ENCODE results near the gene STARD13.

The STARD13 gene

GRCh38 chr13:33202644-33203169 lies 82.8 kb downstream of the STARD13 start:
- no peak overlapping the region for H3K4me3 ChIP-seq (ENCODE audit: low read length)
- no peak overlapping the region for H3K27ac ChIP-seq (ENCODE audit: low read length)
- no peaks in the 10 kb centered on the region for H3K9me3 ChIP-seq (ENCODE audit: control insufficient read depth, low read depth, low read length)
- peaks cover 6% of the 10 kb centered on the region for H3K4me1 ChIP-seq (ENCODE audit: control insufficient read depth, low read depth, low read length)
- no peaks in the 10 kb centered on the region for H3K27me3 ChIP-seq (ENCODE audit: control insufficient read depth, insufficient read depth, low read length)
- no peak overlapping the region for H3K9ac ChIP-seq (ENCODE audit: low read length)
- no peaks in the 10 kb centered on the region for H3K36me3 ChIP-seq (ENCODE audit: control insufficient read depth, low read depth, low read length)

DNA sequence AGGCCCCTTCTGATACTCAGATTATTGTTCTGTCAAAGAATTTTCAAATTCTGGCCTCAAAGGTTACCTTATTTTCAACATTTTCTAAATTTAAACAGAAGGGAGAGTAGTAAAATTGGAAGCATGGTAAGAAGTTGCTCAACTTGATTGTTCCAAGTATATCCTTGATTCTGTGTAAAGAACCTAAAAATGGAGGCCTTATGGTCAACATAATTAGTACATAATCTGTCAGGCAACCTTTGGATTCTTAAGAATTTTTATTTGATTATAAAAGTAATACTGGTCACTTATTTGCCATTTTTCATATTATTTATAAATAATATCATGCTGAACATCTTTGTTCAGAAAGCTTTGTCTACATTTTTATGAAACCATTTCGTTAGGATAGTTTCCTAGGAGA lies 83.9 kb downstream of the STARD13 start:
- H3K36me3 ChIP-seq (ENCODE audit: control insufficient read depth, low read depth, low read length): no peaks in the 10 kb centered on the region
- H3K27ac ChIP-seq (ENCODE audit: low read length): no peak overlapping the region
- H3K4me1 ChIP-seq (ENCODE audit: control insufficient read depth, low read depth, low read length): peaks cover 6% of the 10 kb centered on the region
- H3K4me3 ChIP-seq (ENCODE audit: low read length): no peak overlapping the region
- no peaks in the 10 kb centered on the region for H3K9me3 ChIP-seq (ENCODE audit: control insufficient read depth, low read depth, low read length)
- no peak overlapping the region for H3K9ac ChIP-seq (ENCODE audit: low read length)
- H3K27me3 ChIP-seq (ENCODE audit: control insufficient read depth, insufficient read depth, low read length): no peaks in the 10 kb centered on the region

GRCh38 chr13:33199289-33199850 lies 86.2 kb downstream of the STARD13 start:
- H3K4me3 ChIP-seq (ENCODE audit: low read length): no peak overlapping the region
- H3K9ac ChIP-seq (ENCODE audit: low read length): no peak overlapping the region
- H3K36me3 ChIP-seq (ENCODE audit: control insufficient read depth, low read depth, low read length): no peaks in the 10 kb centered on the region
- H3K27ac ChIP-seq (ENCODE audit: low read length): no peak overlapping the region
- no peaks in the 10 kb centered on the region for H3K9me3 ChIP-seq (ENCODE audit: control insufficient read depth, low read depth, low read length)
- no peaks in the 10 kb centered on the region for H3K27me3 ChIP-seq (ENCODE audit: control insufficient read depth, insufficient read depth, low read length)
- H3K4me1 ChIP-seq (ENCODE audit: control insufficient read depth, low read depth, low read length): peaks cover 3% of the 10 kb centered on the region

- Histone ChIP-seq H3K36me3 (ENCODE audit: control insufficient read depth, low read depth, low read length) (no peaks in the 10 kb centered on the region), H3K27ac (ENCODE audit: low read length) (no peak overlapping the region), H3K4me1 (ENCODE audit: control insufficient read depth, low read depth, low read length) (peaks cover 17% of the 10 kb centered on the region), H3K4me3 (ENCODE audit: low read length) (no peak overlapping the region), H3K9ac (ENCODE audit: low read length) (no peak overlapping the region), H3K27me3 (ENCODE audit: control insufficient read depth, insufficient read depth, low read length) (no peaks in the 10 kb centered on the region), H3K9me3 (ENCODE audit: control insufficient read depth, low read depth, low read length) (no peaks in the 10 kb centered on the region)
These were observed 88.0 kb downstream of the STARD13 start for GRCh38 chr13:33197541-33197971.

DNA sequence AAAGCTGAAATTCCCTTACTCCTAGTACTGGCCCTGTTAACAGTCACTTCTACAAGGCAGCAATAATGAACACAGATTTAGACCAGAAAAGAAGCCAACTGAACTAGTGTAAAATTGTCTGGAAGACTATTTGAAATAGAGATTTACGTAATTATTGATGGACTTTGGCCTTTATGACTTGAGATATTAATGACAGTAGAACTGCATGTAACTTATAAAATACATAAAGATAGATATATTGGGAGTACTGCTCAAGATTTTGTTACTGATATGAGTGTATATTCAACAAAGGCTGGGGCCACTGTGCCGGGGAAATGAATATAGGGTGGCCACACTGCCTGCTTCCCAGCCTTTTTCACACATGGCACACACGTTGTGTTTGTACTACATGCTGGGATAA lies 88.8 kb downstream of the STARD13 start:
- no peaks in the 10 kb centered on the region for H3K27me3 ChIP-seq (ENCODE audit: control insufficient read depth, insufficient read depth, low read length)
- H3K9ac ChIP-seq (ENCODE audit: low read length): no peak overlapping the region
- no peak overlapping the region for H3K4me3 ChIP-seq (ENCODE audit: low read length)
- no peaks in the 10 kb centered on the region for H3K9me3 ChIP-seq (ENCODE audit: control insufficient read depth, low read depth, low read length)
- H3K4me1 ChIP-seq (ENCODE audit: control insufficient read depth, low read depth, low read length): peaks cover 17% of the 10 kb centered on the region
- no peak overlapping the region for H3K27ac ChIP-seq (ENCODE audit: low read length)
- H3K36me3 ChIP-seq (ENCODE audit: control insufficient read depth, low read depth, low read length): no peaks in the 10 kb centered on the region

GRCh38 chr13:33195693-33196464 lies 89.7 kb downstream of the STARD13 start:
- Histone ChIP-seq H3K4me3 (ENCODE audit: low read length) (no peak overlapping the region), H3K9ac (ENCODE audit: low read length) (no peak overlapping the region), H3K9me3 (ENCODE audit: control insufficient read depth, low read depth, low read length) (no peaks in the 10 kb centered on the region), H3K27me3 (ENCODE audit: control insufficient read depth, insufficient read depth, low read length) (no peaks in the 10 kb centered on the region), H3K4me1 (ENCODE audit: control insufficient read depth, low read depth, low read length) (peaks cover 17% of the 10 kb centered on the region), H3K36me3 (ENCODE audit: control insufficient read depth, low read depth, low read length) (no peaks in the 10 kb centered on the region), H3K27ac (ENCODE audit: low read length) (no peak overlapping the region)

GRCh38 chr13:33194820-33195692 lies 90.5 kb downstream of the STARD13 start:
- Histone ChIP-seq H3K9ac (ENCODE audit: low read length) (no peak overlapping the region), H3K27me3 (ENCODE audit: control insufficient read depth, insufficient read depth, low read length) (no peaks in the 10 kb centered on the region), H3K4me3 (ENCODE audit: low read length) (no peak overlapping the region), H3K9me3 (ENCODE audit: control insufficient read depth, low read depth, low read length) (no peaks in the 10 kb centered on the region), H3K4me1 (ENCODE audit: control insufficient read depth, low read depth, low read length) (peaks cover 17% of the 10 kb centered on the region), H3K27ac (ENCODE audit: low read length) (no peak overlapping the region), H3K36me3 (ENCODE audit: control insufficient read depth, low read depth, low read length) (no peaks in the 10 kb centered on the region)

DNA sequence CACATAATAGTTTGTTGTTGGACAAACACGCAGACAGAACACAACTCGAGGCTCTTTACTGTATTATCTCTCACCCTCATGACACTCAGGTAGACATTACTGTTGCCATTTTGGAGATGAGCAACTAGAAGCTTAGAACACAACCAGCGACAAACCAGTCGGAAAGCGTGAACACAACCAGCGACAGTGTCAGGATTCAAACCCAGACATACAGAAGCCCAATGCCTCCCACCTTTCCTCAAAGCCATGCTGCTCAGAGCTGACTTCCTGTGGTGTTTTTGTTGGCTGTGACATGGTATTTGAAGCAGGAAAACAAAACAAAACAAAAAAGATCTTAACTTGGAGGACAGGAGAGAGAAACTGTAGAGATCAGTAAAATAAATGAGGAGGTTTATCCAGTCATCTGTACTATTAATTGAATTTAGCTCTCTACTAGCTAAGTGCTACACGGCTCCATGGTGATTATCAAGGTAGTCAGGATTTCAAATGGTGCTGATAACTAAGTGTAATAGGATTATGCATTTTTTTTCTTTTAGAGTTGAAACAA lies 92.1 kb downstream of the STARD13 start:
- H3K4me1 ChIP-seq (ENCODE audit: control insufficient read depth, low read depth, low read length): peaks cover 17% of the 10 kb centered on the region
- H3K27ac ChIP-seq (ENCODE audit: low read length): no peak overlapping the region
- no peaks in the 10 kb centered on the region for H3K9me3 ChIP-seq (ENCODE audit: control insufficient read depth, low read depth, low read length)
- no peaks in the 10 kb centered on the region for H3K36me3 ChIP-seq (ENCODE audit: control insufficient read depth, low read depth, low read length)
- H3K9ac ChIP-seq (ENCODE audit: low read length): no peak overlapping the region
- H3K27me3 ChIP-seq (ENCODE audit: control insufficient read depth, insufficient read depth, low read length): no peaks in the 10 kb centered on the region
- no peak overlapping the region for H3K4me3 ChIP-seq (ENCODE audit: low read length)

GRCh38 chr13:33191425-33192210 lies 93.9 kb downstream of the STARD13 start:
- peaks cover 24% of the 10 kb centered on the region for H3K4me1 ChIP-seq (ENCODE audit: control insufficient read depth, low read depth, low read length)
- H3K36me3 ChIP-seq (ENCODE audit: control insufficient read depth, low read depth, low read length): no peaks in the 10 kb centered on the region
- H3K4me3 ChIP-seq (ENCODE audit: low read length): no peak overlapping the region
- no peaks in the 10 kb centered on the region for H3K9me3 ChIP-seq (ENCODE audit: control insufficient read depth, low read depth, low read length)
- H3K27ac ChIP-seq (ENCODE audit: low read length): no peak overlapping the region
- H3K9ac ChIP-seq (ENCODE audit: low read length): no peak overlapping the region
- no peaks in the 10 kb centered on the region for H3K27me3 ChIP-seq (ENCODE audit: control insufficient read depth, insufficient read depth, low read length)

- no peak overlapping the region for H3K4me3 ChIP-seq (ENCODE audit: low read length)
- peaks cover 32% of the 10 kb centered on the region for H3K4me1 ChIP-seq (ENCODE audit: control insufficient read depth, low read depth, low read length)
- H3K9me3 ChIP-seq (ENCODE audit: control insufficient read depth, low read depth, low read length): no peaks in the 10 kb centered on the region
- H3K27ac ChIP-seq (ENCODE audit: low read length): no peak overlapping the region
- H3K9ac ChIP-seq (ENCODE audit: low read length): no peak overlapping the region
- no peaks in the 10 kb centered on the region for H3K27me3 ChIP-seq (ENCODE audit: control insufficient read depth, insufficient read depth, low read length)
- no peaks in the 10 kb centered on the region for H3K36me3 ChIP-seq (ENCODE audit: control insufficient read depth, low read depth, low read length)
These were observed 96.1 kb downstream of the STARD13 start for GRCh38 chr13:33189470-33189869.

All from iPS-18a (cell line).